Lower leg skin (tissue), 3 donors: ENCODE results near the gene CPEB4.

Experiments used
- CTCF ChIP-seq, 3 donors: fragments of 450-650 bp; IDR thresholded peaks; one replicate each; pipeline ENCODE4 v1.5.1; 2016; ENCODE audit warnings: antibody characterized with exemption in 3 of 3, mild to moderate bottlenecking in 3 of 3, moderate library complexity in 2 of 3
- POLR2A ChIP-seq, 2 donors: fragments of 450-650 bp; IDR thresholded peaks; one replicate each; pipeline ENCODE4 v1.6.1; 2016 to 2017; ENCODE audit warnings: antibody characterized with exemption in 2 of 2, mild to moderate bottlenecking in 1 of 2, moderate library complexity in 1 of 2

GRCh38 chr5:173968154-173968797, 80.1 kb downstream of the CPEB4 start:
- TF ChIP-seq POLR2A (IDR thresholded peaks at IDR 0.05) (no peak), CTCF (IDR thresholded peaks at IDR 0.05) (no peak)
